GM23248 (cell line): ENCODE data around the gene LTO1. TPM values are rescaled to one million over a fixed set of nuclear protein-coding genes. Genes with fewer than 3 reads are reported as not detected.
"Not testable (repeated sequence)": the region's sequence is repeated elsewhere in the genome, so short reads cannot be mapped to it uniquely, and the experiment has no call there.

Experiments used
- DNase-seq: peaks from one replicate; pipeline ENCODE4 v3.0.0-alpha.2; 2015
- H2AFZ ChIP-seq: fragments of 200-600 bp; sonication (generic); 2 replicates; pipeline ENCODE4 v1.6.1; 2016; ENCODE audit warnings: antibody characterized with exemption
- H3F3A ChIP-seq: fragments of 200-600 bp; sonication (generic); 2 replicates; pipeline ENCODE4 v1.6.1; 2016; ENCODE audit warnings: mild to moderate bottlenecking, antibody characterized with exemption, mixed run types; ENCODE audit not compliant: insufficient read depth
- H3K27ac ChIP-seq: fragments of 200-600 bp; sonication (generic); 2 replicates; pipeline ENCODE4 v1.5.1; 2016; ENCODE audit warnings: mild to moderate bottlenecking
- H3K27me3 ChIP-seq: fragments of 200-600 bp; sonication (generic); replicated peaks from 2 replicates; pipeline ENCODE4 v1.6.1; 2016; ENCODE audit warnings: mild to moderate bottlenecking; ENCODE audit not compliant: insufficient read depth
- H3K36me3 ChIP-seq: fragments of 200-600 bp; sonication (generic); 2 replicates; pipeline ENCODE4 v1.6.1; 2016; ENCODE audit warnings: low read depth, mild to moderate bottlenecking
- H3K4me1 ChIP-seq: fragments of 200-600 bp; sonication (generic); 2 replicates; pipeline ENCODE4 v1.6.1; 2016; ENCODE audit warnings: mild to moderate bottlenecking; ENCODE audit not compliant: insufficient read depth
- H3K4me2 ChIP-seq: fragments of 200-600 bp; sonication (generic); one replicate; pipeline ENCODE4 v1.6.1; 2016; ENCODE audit warnings: mild to moderate bottlenecking; ENCODE audit not compliant: unreplicated experiment
- H3K4me3 ChIP-seq: fragments of 200-600 bp; sonication (generic); 2 replicates; pipeline ENCODE4 v1.5.1; 2016; ENCODE audit warnings: mild to moderate bottlenecking
- H3K79me2 ChIP-seq: fragments of 200-600 bp; sonication (generic); 2 replicates; pipeline ENCODE4 v1.6.1; 2016; ENCODE audit warnings: mild to moderate bottlenecking; ENCODE audit not compliant: insufficient read depth
- H3K9ac ChIP-seq: fragments of 200-600 bp; sonication (generic); 2 replicates; pipeline ENCODE4 v1.6.1; 2016; ENCODE audit warnings: mild to moderate bottlenecking
- H3K9me2 ChIP-seq: fragments of 200-600 bp; sonication (generic); 2 replicates; pipeline ENCODE4 v1.6.1; 2016; ENCODE audit warnings: mixed run types, mild to moderate bottlenecking, moderate library complexity; ENCODE audit not compliant: insufficient read depth
- H3K9me3 ChIP-seq: fragments of 200-600 bp; sonication (generic); one replicate; pipeline ENCODE4 v1.6.1; 2017; ENCODE audit warnings: low read depth
- H4K20me1 ChIP-seq: fragments of 200-600 bp; sonication (generic); 2 replicates; pipeline ENCODE4 v1.6.0; 2016; ENCODE audit not compliant: insufficient read depth
- EZH2 ChIP-seq: fragments of 200-600 bp; sonication (generic); IDR thresholded peaks from 2 replicates; pipeline ENCODE4 v1.6.1; 2018; ENCODE audit warnings: antibody characterized with exemption, mild to moderate bottlenecking; ENCODE audit not compliant: insufficient read depth, poor library complexity, severe bottlenecking
- EZH2phosphoT487 ChIP-seq: fragments of 200-600 bp; sonication (generic); IDR thresholded peaks from 2 replicates; pipeline ENCODE4 v1.6.1; 2018; ENCODE audit warnings: antibody characterized with exemption, moderate library complexity, mild to moderate bottlenecking, low read depth; ENCODE audit not compliant: insufficient read depth
- WGBS, 2 experiments: methylation state at CpG; one replicate each; pipeline ENCODE4 v1.1.6; 2015 to 2017; ENCODE audit warnings: low lambda C conversion rate in 2 of 2, low coverage in 1 of 2; ENCODE audit errors: missing lambda C conversion rate in 2 of 2; 5-methylcytosine and 5-hydroxymethylcytosine counted together
- in situ Hi-C: fragments of 300-500 bp; cut with MboI; formaldehyde crosslinking; loops from 2 replicates; pipeline ENCODE4 v1.15.0; 2020
- polyA plus RNA-seq: library from polyadenylated mRNA; unstranded; fragments of >200 nt; fragmentation: Nextera tagmentation; extraction: Ambion mirVana; gene quantifications from 2 replicates; pipeline ENCODE4 v1.2.1, GENCODE V29; 2016
- total RNA-seq: library from RNA; depleted of rRNA; stranded (reverse); fragments of >200 nt; shearing (Covaris generic); gene quantifications from 2 replicates; pipeline ENCODE4 v1.2.3, GENCODE V29; 2014

LTO1 gene
- total and polyA plus RNA-seq, 2 experiments from 2014 or later, result 20.6 to 26.2 TPM

- Histone ChIP-seq H3K4me2 (no peak overlapping the region), H2AFZ (no peak overlapping the region), H3K4me3 (no peak overlapping the region), H3K27me3 (peaks cover 48% of the 10 kb centered on the region), H3K9ac (no peak overlapping the region), H3K36me3 (no peaks in the 10 kb centered on the region), H3F3A (no peaks in the 10 kb centered on the region), H3K9me3 (no peaks in the 10 kb centered on the region), H3K4me1 (no peaks in the 10 kb centered on the region), H3K79me2 (no peaks in the 10 kb centered on the region), H4K20me1 (no peaks in the 10 kb centered on the region), H3K27ac (no peak overlapping the region), H3K9me2 (no peaks in the 10 kb centered on the region)
- DNase-seq, result no peak
- TF ChIP-seq EZH2phosphoT487 (no peak), EZH2 (no peak)
- in situ Hi-C loops, result loop anchor here (10.0 kb wide), 1 partner anchor 179 kb away; no protein-coding TSS in a partner anchor
- 55 to 57% methylated on average over 7 of the region's 7 CpGs for WGBS, 2 experiments
Observed at GRCh38 chr11:69695581-69695980, 20.4 kb upstream of the LTO1 start.

GRCh38 chr11:69694781-69695180 lies 19.6 kb upstream of the LTO1 start:
- peaks cover 45% of the 10 kb centered on the region for H3K27me3 ChIP-seq

GRCh38 chr11:69692422-69692821 lies 17.3 kb upstream of the LTO1 start:
- no peaks in the 10 kb centered on the region for H3K9me3 ChIP-seq
- TF ChIP-seq EZH2phosphoT487, result no peak
- TF ChIP-seq EZH2, result no peak
- peaks cover 39% of the 10 kb centered on the region for H3K27me3 ChIP-seq
- H3K9me2 ChIP-seq, result no peaks in the 10 kb centered on the region
- no peaks in the 10 kb centered on the region for H3F3A ChIP-seq
- no peak overlapping the region for H3K4me3 ChIP-seq
- in situ Hi-C loops, result loop anchor here (10.0 kb wide), 1 partner anchor 182 kb away; no protein-coding TSS in a partner anchor
- DNase-seq, result no peak
- no peaks in the 10 kb centered on the region for H3K79me2 ChIP-seq
- no peak overlapping the region for H3K27ac ChIP-seq
- H4K20me1 ChIP-seq, result no peaks in the 10 kb centered on the region
- no peak overlapping the region for H3K9ac ChIP-seq
- no peaks in the 10 kb centered on the region for H3K36me3 ChIP-seq
- H2AFZ ChIP-seq, result no peak overlapping the region
- H3K4me2 ChIP-seq, result no peak overlapping the region
- H3K4me1 ChIP-seq, result no peaks in the 10 kb centered on the region

More at GRCh38 chr11:69694781-69695180, 19.6 kb upstream of the LTO1 start:
- in situ Hi-C loops, result loop anchor here (10.0 kb wide), 1 partner anchor 180 kb away; no protein-coding TSS in a partner anchor
- H3K4me3 ChIP-seq, result no peak overlapping the region
- no peaks in the 10 kb centered on the region for H3K79me2 ChIP-seq
- no peaks in the 10 kb centered on the region for H4K20me1 ChIP-seq
- no peak overlapping the region for H2AFZ ChIP-seq
- no peaks in the 10 kb centered on the region for H3K9me2 ChIP-seq
- no peaks in the 10 kb centered on the region for H3K4me1 ChIP-seq
- no peak for DNase-seq
- H3K9ac ChIP-seq, result no peak overlapping the region
- H3F3A ChIP-seq, result no peaks in the 10 kb centered on the region
- 64 to 69% methylated on average over 10 of the region's 10 CpGs for WGBS, 2 experiments
- no peak for TF ChIP-seq EZH2
- no peak for TF ChIP-seq EZH2phosphoT487
- H3K9me3 ChIP-seq, result no peaks in the 10 kb centered on the region
- no peak overlapping the region for H3K4me2 ChIP-seq
- H3K27ac ChIP-seq, result no peak overlapping the region
- no peaks in the 10 kb centered on the region for H3K36me3 ChIP-seq

GRCh38 chr11:69691463-69691862 lies 16.3 kb upstream of the LTO1 start:
- H3K9ac ChIP-seq, result no peak overlapping the region
- H3F3A ChIP-seq, result no peaks in the 10 kb centered on the region
- TF ChIP-seq EZH2, result no peak
- no peak for TF ChIP-seq EZH2phosphoT487
- H3K9me2 ChIP-seq, result no peaks in the 10 kb centered on the region
- no peaks in the 10 kb centered on the region for H3K36me3 ChIP-seq
- no peak overlapping the region for H2AFZ ChIP-seq
- H3K27me3 ChIP-seq, result peaks cover 30% of the 10 kb centered on the region
- H4K20me1 ChIP-seq, result no peaks in the 10 kb centered on the region
- in situ Hi-C loops, result loop anchor here (10.0 kb wide), 1 partner anchor 183 kb away; no protein-coding TSS in a partner anchor
- no peak overlapping the region for H3K4me2 ChIP-seq
- H3K79me2 ChIP-seq, result no peaks in the 10 kb centered on the region
- H3K9me3 ChIP-seq, result no peaks in the 10 kb centered on the region
- WGBS, 2 experiments, result 41 to 46% methylated on average over 2 of the region's 2 CpGs
- no peaks in the 10 kb centered on the region for H3K4me1 ChIP-seq
- DNase-seq, result peak; percentile 38
- no peak overlapping the region for H3K4me3 ChIP-seq
- no peak overlapping the region for H3K27ac ChIP-seq

- H3K27me3 ChIP-seq, result peaks cover 26% of the 10 kb centered on the region
- no peak overlapping the region for H3K4me2 ChIP-seq
- DNase-seq, result no peak
- no peaks in the 10 kb centered on the region for H3F3A ChIP-seq
- H3K9me2 ChIP-seq, result no peaks in the 10 kb centered on the region
- 63 to 70% methylated on average over 5 of the region's 5 CpGs for WGBS, 2 experiments
- H3K9ac ChIP-seq, result no peak overlapping the region
- no peak for TF ChIP-seq EZH2
- TF ChIP-seq EZH2phosphoT487, result no peak
- H4K20me1 ChIP-seq, result no peaks in the 10 kb centered on the region
- no peaks in the 10 kb centered on the region for H3K4me1 ChIP-seq
- no peak overlapping the region for H3K27ac ChIP-seq
- no peaks in the 10 kb centered on the region for H3K9me3 ChIP-seq
- no peak overlapping the region for H3K4me3 ChIP-seq
- H2AFZ ChIP-seq, result no peak overlapping the region
- in situ Hi-C loops, result loop anchor here (10.0 kb wide), 2 partner anchors 185 to 505 kb away; no protein-coding TSS in a partner anchor
- no peaks in the 10 kb centered on the region for H3K36me3 ChIP-seq
- H3K79me2 ChIP-seq, result no peaks in the 10 kb centered on the region
Observed at GRCh38 chr11:69689484-69690319, 14.5 kb upstream of the LTO1 start.

GRCh38 chr11:69687969-69688771 lies 13.0 kb upstream of the LTO1 start:
- H2AFZ ChIP-seq, H3K9me3 ChIP-seq, H3F3A ChIP-seq, H3K4me2 ChIP-seq, H3K4me1 ChIP-seq, DNase-seq, H3K79me2 ChIP-seq, H3K4me3 ChIP-seq, H3K27ac ChIP-seq, H4K20me1 ChIP-seq, H3K9me2 ChIP-seq, H3K9ac ChIP-seq, H3K36me3 ChIP-seq: not testable (repeated sequence)
- H3K27me3 ChIP-seq, result peaks cover 16% of the 10 kb centered on the region; the same call in 1 of the 2 replicates
- 50 to 51% methylated on average over 5 of the region's 5 CpGs for WGBS, 2 experiments
- in situ Hi-C loops, result loop anchor here (10.0 kb wide), 1 partner anchor 507 kb away; no protein-coding TSS in a partner anchor
